ENCODE measurements around the gene AMDHD1.

Gene AMDHD1

GRCh38 chr12:95919110-95919509, 24.0 kb upstream of the AMDHD1 start:
- no peak for FAIRE-seq
- no peak for DNase-seq (ENCODE audit: insufficient read length, low spot score)
- TF ChIP-seq CTCF (IDR thresholded peaks at IDR 0.05; ENCODE audit: insufficient read depth, missing control alignments), result no peak

GRCh38 chr12:95922231-95922630, 20.9 kb upstream of the AMDHD1 start:
- no peak for DNase-seq (ENCODE audit: insufficient read length, low spot score)
- no peak for TF ChIP-seq CTCF (IDR thresholded peaks at IDR 0.05; ENCODE audit: insufficient read depth, missing control alignments)
- no peak for FAIRE-seq

GRCh38 chr12:95940514-95940913, 2.6 kb upstream of the AMDHD1 start:
- no peak for TF ChIP-seq CTCF (IDR thresholded peaks at IDR 0.05; ENCODE audit: insufficient read depth, missing control alignments)
- no peak for FAIRE-seq
- no peak for DNase-seq (ENCODE audit: insufficient read length, low spot score)

- FAIRE-seq (no peak), DNase-seq (ENCODE audit: insufficient read length, low spot score) (no peak)
- no peak for TF ChIP-seq CTCF (IDR thresholded peaks at IDR 0.05; ENCODE audit: insufficient read depth, missing control alignments)
Measured at GRCh38 chr12:95942101-95942523, 1.0 kb upstream of the AMDHD1 start.

- DNase-seq (ENCODE audit: insufficient read length, low spot score) (peak; percentile 81), FAIRE-seq (no peak)
- no peak for TF ChIP-seq CTCF (IDR thresholded peaks at IDR 0.05; ENCODE audit: insufficient read depth, missing control alignments)
Measured at GRCh38 chr12:95942524-95943329, 404 bp upstream of the AMDHD1 start, which contains the start of gene CCDC38. CCDC38 (minus strand) TSS chr12:95942614; CDS start chr12:95936509, 6,105 bp downstream.

GRCh38 chr12:95944108-95944704, 1.1 kb downstream of the AMDHD1 start:
- TF ChIP-seq CTCF (IDR thresholded peaks at IDR 0.05; ENCODE audit: insufficient read depth, missing control alignments), result no peak
- FAIRE-seq (no peak), DNase-seq (ENCODE audit: insufficient read length, low spot score) (no peak)

All from D721Med (cell line).